GM18498 (cell line): ENCODE data around the gene ACTRT2.

Experiments used
- ATAC-seq: cut with Tn5 transposase; IDR thresholded peaks from one replicate; pipeline ENCODE4 v1.9.1; 2021; ENCODE audit warnings: mild to moderate bottlenecking, moderate library complexity; ENCODE audit not compliant: unreplicated experiment

Gene ACTRT2

DNA sequence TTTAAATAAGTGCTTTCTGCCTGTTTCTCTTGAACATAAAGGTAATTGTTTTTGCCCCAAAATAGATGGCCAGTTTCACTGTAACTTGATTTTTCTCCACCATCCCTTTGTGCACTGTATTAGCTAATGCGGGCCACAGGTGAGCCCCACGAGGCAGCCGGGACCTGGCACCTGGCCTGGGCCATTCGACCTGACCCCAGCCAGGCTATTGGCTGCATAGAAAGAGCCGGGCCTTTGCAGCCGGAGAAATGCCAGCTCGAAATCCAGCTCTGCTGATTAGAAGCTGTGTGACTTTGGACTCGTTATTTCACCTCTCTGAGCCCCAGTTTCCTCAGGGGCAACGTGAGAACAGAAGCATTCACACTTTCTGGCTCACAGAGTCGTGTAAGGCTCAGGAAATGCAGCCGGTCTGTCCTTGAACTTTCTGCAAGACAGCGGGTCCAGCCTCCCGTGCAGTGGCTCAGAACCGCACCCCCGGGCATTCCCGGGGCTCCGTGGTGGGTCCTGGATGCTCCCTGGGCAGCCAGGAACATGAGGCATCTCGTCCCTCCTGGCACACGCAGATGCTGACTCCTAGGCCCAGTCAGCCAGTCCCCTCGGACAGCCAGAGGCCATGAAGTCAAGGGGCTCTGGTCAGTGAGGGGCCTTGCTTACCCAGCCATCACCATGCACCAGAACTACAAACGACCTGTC lies 37.4 kb upstream of the ACTRT2 start:
- ATAC-seq, result no peak

DNA sequence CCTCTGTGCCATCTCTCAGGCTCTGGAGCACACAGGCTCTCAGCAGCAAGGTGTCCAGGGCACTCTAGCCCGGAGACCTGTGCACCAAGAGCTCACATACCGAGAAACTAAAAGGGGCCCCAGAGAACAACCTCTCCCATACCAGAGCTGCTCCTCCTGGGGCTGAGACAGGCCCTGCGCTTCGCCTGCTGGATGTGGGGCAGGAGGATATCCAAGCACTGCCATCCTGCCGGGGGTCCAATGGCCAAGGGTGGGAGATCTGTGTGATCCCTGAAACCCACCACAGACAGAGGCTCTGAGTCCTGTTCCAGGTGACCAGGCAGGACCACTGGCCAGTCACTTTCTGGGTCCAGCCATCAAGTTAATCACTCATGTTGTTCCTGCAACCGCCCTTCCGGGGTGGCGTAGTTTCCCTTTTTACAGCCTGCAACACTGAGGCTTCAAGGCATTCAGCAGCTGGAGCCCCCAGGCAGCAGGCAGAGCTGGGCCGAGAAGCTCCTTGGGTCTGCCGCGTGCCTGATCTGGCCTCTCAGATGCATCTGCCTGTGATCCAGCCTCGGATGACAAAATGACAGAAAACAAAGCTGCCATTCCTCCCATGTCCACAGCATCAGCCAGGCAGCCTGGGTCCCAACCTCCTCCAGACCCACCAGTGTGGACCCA lies 36.7 kb upstream of the ACTRT2 start:
- ATAC-seq, result no peak

DNA sequence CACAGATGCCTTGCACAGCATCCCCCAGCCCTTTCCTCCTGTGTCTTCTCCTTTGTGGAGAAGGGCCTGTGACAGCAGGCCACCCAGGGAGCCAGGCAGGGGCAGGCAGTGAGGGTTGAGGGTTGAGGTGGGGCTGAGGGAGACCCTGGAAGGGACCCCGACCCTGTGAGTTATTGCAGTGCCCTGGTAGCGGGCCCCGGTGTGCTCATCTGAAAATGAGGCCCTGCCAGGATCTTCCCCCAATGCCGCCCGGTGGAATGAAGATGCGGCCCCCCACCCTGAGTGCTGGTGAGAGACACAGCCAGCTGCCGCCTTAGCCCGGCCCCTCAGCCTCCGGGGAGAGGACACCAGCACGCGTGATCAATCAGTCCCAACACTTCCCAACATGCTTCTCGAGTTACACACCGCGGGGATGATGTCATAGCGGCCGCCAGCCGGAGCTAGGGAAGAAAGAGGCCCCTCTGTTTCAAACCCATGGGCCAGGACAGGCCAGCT lies 36.2 kb upstream of the ACTRT2 start:
- no peak for ATAC-seq

GRCh38 chr1:2985694-2986548 lies 35.3 kb upstream of the ACTRT2 start:
- ATAC-seq, result no peak

GRCh38 chr1:2986549-2987305 lies 34.5 kb upstream of the ACTRT2 start:
- ATAC-seq, result no peak

DNA sequence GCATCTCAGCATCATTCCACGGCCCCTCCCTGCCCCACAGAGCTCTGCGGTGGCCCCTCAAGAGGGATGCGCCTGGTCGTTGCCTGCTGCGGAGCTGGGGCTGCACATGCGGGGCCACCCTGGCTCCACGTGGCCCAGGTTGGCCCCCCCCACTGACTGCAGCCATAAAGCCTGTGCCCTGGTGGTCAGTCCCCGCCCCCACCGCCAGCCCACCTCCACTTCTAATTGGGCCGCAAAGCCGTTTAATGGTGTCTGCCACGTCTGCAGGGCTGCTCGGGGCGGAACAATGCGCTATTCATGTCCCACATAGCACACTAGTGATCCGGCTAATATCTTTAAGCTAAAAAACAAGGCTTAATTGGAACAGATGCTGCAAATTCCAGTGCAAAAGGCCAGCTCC lies 33.5 kb upstream of the ACTRT2 start:
- no peak for ATAC-seq

- no peak for ATAC-seq
Observed at GRCh38 chr1:2988256-2988655, 33.0 kb upstream of the ACTRT2 start.

- no peak for ATAC-seq
Observed at GRCh38 chr1:2989185-2989584, 32.1 kb upstream of the ACTRT2 start.

- ATAC-seq, result no peak
Observed at GRCh38 chr1:2989976-2990375, 31.3 kb upstream of the ACTRT2 start.

DNA sequence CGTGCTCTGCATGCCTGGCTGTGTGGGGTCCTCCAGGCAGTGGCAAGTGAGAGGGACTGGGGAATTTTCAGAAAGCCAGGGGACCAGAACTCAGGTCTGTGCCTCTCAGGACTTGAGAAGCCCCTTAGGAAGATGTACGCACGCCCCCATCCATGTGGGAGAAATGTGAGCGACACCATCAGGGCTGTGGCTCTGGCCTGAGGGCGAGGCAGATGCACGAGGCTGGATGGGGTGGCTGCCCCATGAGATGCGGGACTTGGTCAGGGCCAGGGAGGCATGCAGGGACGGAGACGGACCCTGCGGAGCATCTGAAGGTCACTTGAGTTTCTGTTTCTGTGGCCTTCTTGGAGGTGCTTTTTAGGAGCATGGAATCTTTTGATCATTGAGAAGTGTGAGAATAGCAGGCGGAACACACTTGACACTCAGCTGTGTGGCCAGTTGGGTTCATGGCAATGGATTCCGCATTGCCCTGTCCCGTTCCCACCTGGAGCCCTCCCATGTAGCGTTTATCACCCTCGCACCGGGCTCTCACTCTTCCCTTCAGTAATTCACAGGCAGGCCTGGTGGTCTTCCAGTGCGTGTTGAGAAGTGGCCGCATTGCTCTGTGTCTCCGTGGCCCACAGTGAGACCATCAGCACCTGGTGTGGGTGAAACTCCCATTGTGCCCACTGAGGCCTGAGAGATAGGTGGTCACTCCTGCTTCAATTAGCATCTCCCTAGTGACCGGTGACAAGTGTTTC lies 30.7 kb upstream of the ACTRT2 start:
- no peak for ATAC-seq

GRCh38 chr1:2991753-2992495 lies 29.3 kb upstream of the ACTRT2 start:
- no peak for ATAC-seq

DNA sequence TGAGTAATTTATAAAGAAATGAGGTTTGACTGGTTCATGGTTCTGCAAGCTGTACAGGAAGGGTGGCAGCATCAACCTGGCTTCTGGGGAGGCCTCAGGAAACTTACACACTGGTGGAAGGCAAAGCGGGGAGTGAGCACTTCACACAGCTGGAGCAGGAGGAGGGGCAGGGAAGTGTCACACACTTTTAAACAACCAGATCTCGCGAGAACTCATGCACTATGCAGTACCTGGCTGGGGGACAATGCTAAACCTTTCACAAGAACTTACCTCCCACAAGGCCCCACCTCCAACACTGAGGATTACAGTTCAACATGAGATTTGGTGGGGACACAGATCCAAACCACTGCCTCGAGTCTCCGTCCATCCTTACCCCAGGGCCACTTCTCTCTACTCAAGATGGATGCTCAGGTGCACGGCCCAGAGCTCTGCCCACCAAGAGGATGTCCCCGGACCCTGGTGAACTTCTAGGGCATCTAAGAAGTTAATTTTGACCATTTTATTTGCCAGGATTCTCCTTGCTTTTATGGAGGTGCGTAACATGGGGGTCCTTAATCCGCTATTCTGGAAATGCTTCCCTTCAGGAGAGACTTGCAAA lies 22.7 kb upstream of the ACTRT2 start:
- no peak for ATAC-seq

DNA sequence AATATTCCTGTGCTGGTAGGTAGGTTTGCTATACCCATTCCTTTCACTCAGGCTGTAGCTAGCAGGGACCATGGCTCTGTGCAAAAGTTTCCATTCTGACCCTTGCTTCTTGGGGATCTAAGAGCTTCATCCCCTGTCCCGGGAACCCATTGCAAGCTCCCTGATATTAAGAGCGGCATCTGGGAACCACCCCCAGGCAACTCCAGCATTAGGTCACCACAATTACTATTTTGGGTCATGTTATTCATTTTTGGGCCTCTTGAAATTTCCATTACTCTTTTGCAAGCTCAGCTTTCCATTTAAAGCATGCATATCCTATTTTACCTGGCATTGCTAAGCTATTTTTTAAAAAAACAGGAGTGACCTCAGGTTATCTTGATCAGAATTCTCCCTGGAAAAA lies 22.1 kb upstream of the ACTRT2 start:
- no peak for ATAC-seq

DNA sequence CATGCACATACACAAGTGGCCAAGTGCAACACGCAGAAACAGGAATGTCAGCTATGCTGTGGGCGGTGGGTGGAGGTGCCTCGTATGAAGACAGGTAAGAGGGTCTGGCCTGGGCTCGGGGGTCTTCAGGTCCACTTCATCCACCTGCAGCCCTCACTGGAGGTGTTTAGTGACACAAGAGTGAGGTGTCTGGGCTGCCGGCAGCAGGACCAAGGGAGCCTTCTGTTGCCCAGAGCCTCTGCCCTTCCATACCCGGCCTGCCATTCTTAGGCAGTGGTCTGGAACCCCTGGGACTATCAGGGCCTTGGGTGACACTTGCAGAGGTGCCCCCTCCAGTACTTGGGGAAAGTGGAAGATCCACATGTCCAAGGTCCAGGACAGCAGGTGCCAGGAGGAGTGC lies 21.7 kb upstream of the ACTRT2 start:
- no peak for ATAC-seq

GRCh38 chr1:3000214-3000613 lies 21.1 kb upstream of the ACTRT2 start:
- no peak for ATAC-seq

DNA sequence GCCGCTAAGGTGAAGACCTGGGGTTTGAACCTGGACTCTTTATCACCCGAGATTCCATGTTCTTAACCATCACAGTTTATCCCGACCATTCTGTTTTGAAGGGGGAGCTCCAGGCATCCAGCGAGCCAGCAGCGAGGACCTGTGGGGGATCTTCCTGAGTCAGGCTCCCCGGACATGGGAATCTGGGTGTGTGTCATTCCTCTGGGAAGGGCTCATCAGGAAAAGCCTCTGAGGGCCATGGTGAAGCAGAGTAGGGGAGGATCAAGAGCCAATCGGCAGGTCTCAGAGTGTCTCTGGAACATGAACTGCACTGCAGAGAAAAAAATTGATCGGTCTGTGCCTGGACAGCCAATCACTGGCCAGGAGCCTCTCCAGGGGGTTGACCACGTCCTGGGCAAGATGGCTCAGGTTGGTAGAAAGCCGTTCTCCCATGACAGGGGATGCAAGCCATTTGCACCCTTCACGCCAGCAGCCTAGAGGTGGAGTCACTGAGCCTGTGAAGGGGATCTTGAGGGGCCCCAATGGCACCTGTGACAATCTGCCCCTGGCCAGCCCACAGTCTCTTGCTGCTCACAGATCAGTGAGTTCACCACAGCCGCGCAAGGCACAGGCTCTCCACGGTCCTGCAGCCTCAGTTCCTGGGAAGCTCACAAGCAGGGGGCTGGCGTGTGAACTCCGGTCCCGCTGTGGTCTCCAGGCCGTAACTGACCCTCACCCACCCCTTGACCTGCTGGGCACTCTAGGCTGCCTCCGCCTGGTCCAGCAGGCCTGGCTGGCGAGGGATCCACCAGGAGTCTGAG lies 20.4 kb upstream of the ACTRT2 start:
- no peak for ATAC-seq

GRCh38 chr1:3001471-3002348 lies 19.6 kb upstream of the ACTRT2 start:
- ATAC-seq, result no peak
